GM03348 (cell line): ENCODE results near the gene BAD.
"Not testable (repeated sequence)": the region's sequence is repeated elsewhere in the genome, so short reads cannot be mapped to it uniquely, and the experiment has no call there.

ENCODE experiments used
- DNase-seq: peaks from one replicate; pipeline ENCODE4 v3.0.0; 2012; ENCODE audit warnings: low spot score

The BAD gene

GRCh38 chr11:64284048-64284961 is at the start of gene BAD:
Gene BAD (minus strand): TSS chr11:64284665. CDS start chr11:64284368, 297 bp downstream.
- DNase-seq: peak; percentile 99

GRCh38 chr11:64333556-64333955 is 49.1 kb upstream of the BAD start:
- DNase-seq: no peak

GRCh38 chr11:64331569-64332371 is 47.3 kb upstream of the BAD start:
- DNase-seq: peak; percentile 87

- DNase-seq: no peak
Measured at GRCh38 chr11:64330888-64331287, 46.4 kb upstream of the BAD start.

- DNase-seq: no peak
Measured at GRCh38 chr11:64327993-64328392, 43.5 kb upstream of the BAD start.

- DNase-seq: no peak
Measured at GRCh38 chr11:64327375-64327774, 42.9 kb upstream of the BAD start.

GRCh38 chr11:64324692-64325469 is 40.4 kb upstream of the BAD start:
- no peak for DNase-seq

- DNase-seq: not testable (repeated sequence)
Measured at GRCh38 chr11:64323984-64324383, 39.5 kb upstream of the BAD start.

GRCh38 chr11:64323373-64323772 is 38.9 kb upstream of the BAD start:
- DNase-seq: no peak

- no peak for DNase-seq
Measured at GRCh38 chr11:64322925-64323260, 38.4 kb upstream of the BAD start.

- no peak for DNase-seq
Measured at GRCh38 chr11:64321533-64321932, 37.1 kb upstream of the BAD start.

GRCh38 chr11:64321026-64321425 is 36.6 kb upstream of the BAD start:
- DNase-seq: no peak

- no peak for DNase-seq
Measured at GRCh38 chr11:64320556-64320955, 36.1 kb upstream of the BAD start.

- DNase-seq: no peak
Measured at GRCh38 chr11:64318766-64319761, 34.6 kb upstream of the BAD start.

- peak; percentile 98 for DNase-seq
Measured at GRCh38 chr11:64317961-64318765, 33.7 kb upstream of the BAD start, which contains the start of gene PRDX5. Gene PRDX5 (plus strand): TSS chr11:64318121. CDS start chr11:64318216, 95 bp downstream.

GRCh38 chr11:64317325-64317960 is 33.0 kb upstream of the BAD start, which contains the start of gene TRMT112:
Gene TRMT112 (minus strand): TSS chr11:64317559. CDS start chr11:64317526, 33 bp downstream.
- peak; percentile 92 for DNase-seq

GRCh38 chr11:64316672-64317324 is 32.3 kb upstream of the BAD start:
- DNase-seq: no peak

GRCh38 chr11:64315667-64316526 is 31.4 kb upstream of the BAD start:
- DNase-seq: not testable (repeated sequence)
